HepG2 (cell line): ENCODE results near the gene CD300A. TPM values are rescaled to one million over a fixed set of nuclear protein-coding genes. Genes with fewer than 3 reads are reported as not detected.

ENCODE experiments used
- ARID2 ChIP-seq: sonication (generic); formaldehyde crosslinking; IDR thresholded peaks from 2 replicates; pipeline ENCODE4 v1.8.1; 2022; ENCODE audit warnings: mild to moderate bottlenecking, missing genetic modification reagents, borderline replicate concordance
- CEBPG ChIP-seq: IDR thresholded peaks from 2 replicates; pipeline ENCODE4 v1.6.1; 2016
- CEBPZ ChIP-seq: IDR thresholded peaks from 2 replicates; pipeline ENCODE4 v1.6.1; 2012; ENCODE audit warnings: low read length, improper control_type of control experiment
- DR1 ChIP-seq: sonication (generic); formaldehyde crosslinking; IDR thresholded peaks from 2 replicates; pipeline ENCODE4 v1.8.0; 2021; ENCODE audit warnings: mild to moderate bottlenecking, missing genetic modification reagents, inconsistent platforms
- ETV6 ChIP-seq: sonication (generic); formaldehyde crosslinking; conservative IDR thresholded peaks from 2 replicates; pipeline ENCODE4 v1.4.0; 2020; ENCODE audit warnings: missing genetic modification reagents
- HINFP ChIP-seq: sonication (generic); formaldehyde crosslinking; IDR thresholded peaks from 2 replicates; pipeline ENCODE4 v1.4.0; 2020; ENCODE audit warnings: low read depth, mild to moderate bottlenecking, missing genetic modification reagents
- IRF9 ChIP-seq: sonication (generic); formaldehyde crosslinking; IDR thresholded peaks from 2 replicates; pipeline ENCODE4 v1.8.0; 2022; ENCODE audit warnings: missing genetic modification reagents, mild to moderate bottlenecking, borderline replicate concordance
- MXD1 ChIP-seq: sonication (generic); formaldehyde crosslinking; IDR thresholded peaks from 2 replicates; pipeline ENCODE4 v1.4.0; 2020; ENCODE audit warnings: mild to moderate bottlenecking, missing genetic modification reagents
- POGZ ChIP-seq: sonication (generic); formaldehyde crosslinking; IDR thresholded peaks from 2 replicates; pipeline ENCODE4 v1.4.0; 2020; ENCODE audit warnings: mild to moderate bottlenecking, missing genetic modification reagents
- RFXAP ChIP-seq: sonication (generic); formaldehyde crosslinking; IDR thresholded peaks from 2 replicates; pipeline ENCODE4 v1.4.0; 2020; ENCODE audit warnings: missing genetic modification reagents, borderline replicate concordance
- SOX6 ChIP-seq, 2 experiments: fragments of 450-650 bp in 1 of 2; sonication (generic) in 1 of 2; formaldehyde crosslinking in 1 of 2; IDR thresholded peaks; 2 replicates each; pipeline versions ENCODE4 v1.4.0 to v1.6.1; 2017 to 2020; ENCODE audit warnings: antibody characterized with exemption in 1 of 2, mild to moderate bottlenecking in 1 of 2, missing genetic modification reagents in 1 of 2
- ZNF276 ChIP-seq: sonication (generic); formaldehyde crosslinking; IDR thresholded peaks from 2 replicates; pipeline ENCODE4 v1.4.0; 2020; ENCODE audit warnings: mild to moderate bottlenecking, low read depth, missing genetic modification reagents
- ZNF329 ChIP-seq: sonication (generic); formaldehyde crosslinking; IDR thresholded peaks from 2 replicates; pipeline ENCODE4 v1.9.0; 2021; ENCODE audit warnings: low read depth, mild to moderate bottlenecking, missing genetic modification reagents
- ZNF335 ChIP-seq: sonication (generic); formaldehyde crosslinking; IDR thresholded peaks from 2 replicates; pipeline ENCODE4 v1.4.0; 2020; ENCODE audit warnings: missing genetic modification reagents
- ZNF34 ChIP-seq: sonication (generic); formaldehyde crosslinking; IDR thresholded peaks from 2 replicates; pipeline ENCODE4 v1.4.0; 2020; ENCODE audit warnings: mild to moderate bottlenecking, missing genetic modification reagents, borderline replicate concordance
- ZNF501 ChIP-seq: sonication (generic); formaldehyde crosslinking; IDR thresholded peaks from 2 replicates; pipeline ENCODE4 v1.5.1; 2020; ENCODE audit warnings: mild to moderate bottlenecking, moderate library complexity, missing genetic modification reagents
- ZNF574 ChIP-seq: sonication (generic); formaldehyde crosslinking; IDR thresholded peaks from 2 replicates; pipeline ENCODE4 v1.4.0; 2020; ENCODE audit warnings: missing genetic modification reagents
- ZNF672 ChIP-seq: sonication (generic); formaldehyde crosslinking; IDR thresholded peaks from 2 replicates; pipeline ENCODE4 v1.8.1; 2022; ENCODE audit warnings: missing genetic modification reagents
- ZNF7 ChIP-seq: IDR thresholded peaks from 2 replicates; pipeline ENCODE4 v1.6.1; 2016; ENCODE audit warnings: missing biosample characterization, missing genetic modification reagents
- ZNF891 ChIP-seq: sonication (generic); formaldehyde crosslinking; IDR thresholded peaks from 2 replicates; pipeline ENCODE4 v1.5.0; 2020; ENCODE audit warnings: mild to moderate bottlenecking, missing genetic modification reagents
- polyA plus RNA-seq, 8 experiments: library from polyadenylated mRNA; depleted of rRNA in 3 of 8; stranded (reverse) in 7 of 8; unstranded in 1 of 8; fragments of >200 nt; fragmentation: Illumina TruSeq in 4 of 8; extraction: Trizol in 4 of 8; gene quantifications; 2 replicates each; pipeline versions ENCODE4 v1.2.1 to v1.2.3, GENCODE V29; 2011 to 2016; ENCODE audit warnings: low read depth in 4 of 8, missing spikeins in 1 of 8, mixed read lengths in 1 of 8; ENCODE audit not compliant: insufficient read depth in 1 of 8
- total RNA-seq, 5 experiments: library from RNA; depleted of rRNA; stranded (reverse); fragments of >200 nt; fragmentation: Illumina TruSeq; extraction: Trizol; gene quantifications; 2 replicates each; pipeline ENCODE4 v1.2.3, GENCODE V29; 2016; ENCODE audit warnings: low read depth in 1 of 5

The CD300A gene
- total and polyA plus RNA-seq, 2 of the 13 experiments (the other 11 are each of a cell fraction or from before 2014, with no cell fraction given) = not detected

DNA sequence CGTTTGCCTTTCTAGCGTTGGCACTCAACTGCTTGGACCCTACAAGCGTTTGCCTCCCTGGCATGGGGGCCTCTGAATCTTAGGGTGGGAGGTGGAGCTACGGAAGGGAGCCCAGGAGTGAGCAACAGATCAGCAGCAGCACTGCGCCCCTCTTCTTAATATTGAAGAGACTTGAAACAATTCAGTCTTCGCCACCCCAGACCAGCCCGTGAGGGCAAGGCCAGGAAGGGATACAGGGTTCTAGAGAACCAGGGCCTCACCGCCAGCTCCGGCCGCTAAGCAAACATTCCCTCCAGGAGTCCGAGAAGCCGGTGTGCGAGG is 36.1 kb upstream of the CD300A start (continued):
- no peak for TF ChIP-seq DR1
- TF ChIP-seq ZNF7 = no peak
- no peak for TF ChIP-seq ZNF335 (CRISPR knock-in tag)
- TF ChIP-seq ZNF34 (CRISPR knock-in tag) = peak; percentile 3; the same call in 1 of the 2 replicates
- TF ChIP-seq POGZ (CRISPR knock-in tag) = no peak
- TF ChIP-seq IRF9 (CRISPR knock-in tag) = no peak
- TF ChIP-seq ZNF329 = no peak
- TF ChIP-seq MXD1 (CRISPR knock-in tag) = no peak
- TF ChIP-seq ZNF891 (CRISPR knock-in tag) = peak; percentile 81; the same call in 1 of the 2 replicates
- TF ChIP-seq ZNF501 = no peak; the same call in 1 of the 2 replicates
- TF ChIP-seq RFXAP (CRISPR knock-in tag) = no peak
- TF ChIP-seq CEBPG (CRISPR knock-in tag) = no peak
- TF ChIP-seq CEBPZ = no peak
- TF ChIP-seq HINFP (CRISPR knock-in tag) = no peak
- no peak for TF ChIP-seq SOX6 (IDR thresholded peaks at IDR 0.05)
- TF ChIP-seq SOX6 (CRISPR knock-in tag; IDR thresholded peaks at IDR 0.05) = no peak
- TF ChIP-seq ZNF574 = no peak
- TF ChIP-seq ETV6 (CRISPR knock-in tag) = no peak
- no peak for TF ChIP-seq ZNF672 (CRISPR knock-in tag)
- TF ChIP-seq ZNF276 (CRISPR knock-in tag) = no peak
- no peak for TF ChIP-seq ARID2 (CRISPR knock-in tag)
